Measurements from ENCODE around the gene OPRL1. TPM values are rescaled to one million over a fixed set of nuclear protein-coding genes. Genes with fewer than 3 reads are reported as not detected.

The OPRL1 gene
- total RNA-seq, 1 experiment from 2014 or later: 1.5 TPM

GRCh38 chr20:64037199-64037497 lies 42.7 kb upstream of the OPRL1 start:
- POLR2A ChIA-PET (ENCODE audit: unreplicated experiment): no interaction called here
- H2AFZ ChIP-seq: no peak overlapping the region
- no peak for DNase-seq
- H3K4me2 ChIP-seq: no peak overlapping the region
- no peaks in the 10 kb centered on the region for H3K79me2 ChIP-seq (ENCODE audit: low read depth)
- TF ChIP-seq, protein P1, sequence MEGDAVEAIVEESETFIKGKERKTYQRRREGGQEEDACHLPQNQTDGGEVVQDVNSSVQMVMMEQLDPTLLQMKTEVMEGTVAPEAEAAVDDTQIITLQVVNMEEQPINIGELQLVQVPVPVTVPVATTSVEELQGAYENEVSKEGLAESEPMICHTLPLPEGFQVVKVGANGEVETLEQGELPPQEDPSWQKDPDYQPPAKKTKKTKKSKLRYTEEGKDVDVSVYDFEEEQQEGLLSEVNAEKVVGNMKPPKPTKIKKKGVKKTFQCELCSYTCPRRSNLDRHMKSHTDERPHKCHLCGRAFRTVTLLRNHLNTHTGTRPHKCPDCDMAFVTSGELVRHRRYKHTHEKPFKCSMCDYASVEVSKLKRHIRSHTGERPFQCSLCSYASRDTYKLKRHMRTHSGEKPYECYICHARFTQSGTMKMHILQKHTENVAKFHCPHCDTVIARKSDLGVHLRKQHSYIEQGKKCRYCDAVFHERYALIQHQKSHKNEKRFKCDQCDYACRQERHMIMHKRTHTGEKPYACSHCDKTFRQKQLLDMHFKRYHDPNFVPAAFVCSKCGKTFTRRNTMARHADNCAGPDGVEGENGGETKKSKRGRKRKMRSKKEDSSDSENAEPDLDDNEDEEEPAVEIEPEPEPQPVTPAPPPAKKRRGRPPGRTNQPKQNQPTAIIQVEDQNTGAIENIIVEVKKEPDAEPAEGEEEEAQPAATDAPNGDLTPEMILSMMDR (conservative IDR thresholded peaks at IDR 0.05): no peak
- no peak for TF ChIP-seq EZH2 (IDR thresholded peaks at IDR 0.05; ENCODE audit: low read depth)
- no peak overlapping the region for H3K4me3 ChIP-seq
- peaks cover 13% of the 10 kb centered on the region; the same call in 1 of the 2 replicates for H3K4me1 ChIP-seq (replicated peaks; ENCODE audit: insufficient read depth)
- H3K27me3 ChIP-seq (ENCODE audit: insufficient read depth, low read depth): peaks cover 17% of the 10 kb centered on the region; the same call in 1 of the 2 replicates
- no peak overlapping the region for H3K27ac ChIP-seq
- peaks cover 25% of the 10 kb centered on the region; the same call in 1 of the 2 replicates for H3F3A ChIP-seq (ENCODE audit: insufficient read depth, low read depth)
- H3K9me2 ChIP-seq (ENCODE audit: insufficient read depth): no peaks in the 10 kb centered on the region
- BruUV-seq (replicated peaks): no TSS peak
- H3K9me3 ChIP-seq (ENCODE audit: insufficient read depth, low read depth): no peaks in the 10 kb centered on the region
- no peaks in the 10 kb centered on the region for H3K36me3 ChIP-seq (ENCODE audit: low read depth)
- CTCF ChIA-PET: no interaction called here
- intact Hi-C loops (cut with micrococcal nuclease; ENCODE audit: unreplicated experiment): no loop called here
- H4K20me1 ChIP-seq (ENCODE audit: insufficient read depth): peaks cover 9% of the 10 kb centered on the region; the same call in 1 of the 2 replicates

GRCh38 chr20:64037498-64038213 lies 42.2 kb upstream of the OPRL1 start:
- Histone ChIP-seq H3F3A (ENCODE audit: insufficient read depth, low read depth) (peaks cover 25% of the 10 kb centered on the region; the same call in 1 of the 2 replicates), H3K27ac (no peak overlapping the region), H3K9me3 (ENCODE audit: insufficient read depth, low read depth) (no peaks in the 10 kb centered on the region), H3K27me3 (ENCODE audit: insufficient read depth, low read depth) (peaks cover 20% of the 10 kb centered on the region; the same call in 1 of the 2 replicates), H2AFZ (no peak overlapping the region), H3K4me2 (peak overlapping the region; percentile 97), H3K4me1 (replicated peaks; ENCODE audit: insufficient read depth) (peaks cover 13% of the 10 kb centered on the region; the same call in 1 of the 2 replicates), H3K36me3 (ENCODE audit: low read depth) (no peaks in the 10 kb centered on the region), H4K20me1 (ENCODE audit: insufficient read depth) (0 out of 2 replicates have a peak, but pooled peaks cover 4% of the 10 kb centered on the region), H3K79me2 (ENCODE audit: low read depth) (no peaks in the 10 kb centered on the region), H3K9me2 (ENCODE audit: insufficient read depth) (no peaks in the 10 kb centered on the region), H3K4me3 (peak overlapping the region; percentile 96; the same call in 1 of the 2 replicates)
- POLR2A ChIA-PET (ENCODE audit: unreplicated experiment): interaction anchor here (0.6 to 0.7 kb wide), 2 partner anchors 330 to 470 kb away, joined by 5 read pairs; partner anchors contain the start of genes ARFRP1 and ZGPAT
- BruUV-seq (replicated peaks): no TSS peak
- intact Hi-C loops (cut with micrococcal nuclease; ENCODE audit: unreplicated experiment): loop anchor here (2.0 kb wide), 1 partner anchor 25 kb away; the partner anchor contains the start of gene TCEA2
- CTCF ChIA-PET: interaction anchor here (0.7 to 1.2 kb wide), 3 partner anchors 32 to 500 kb away, joined by 3 to 8 read pairs (median 7); no protein-coding TSS in a partner anchor
- no peak for DNase-seq
- TF ChIP-seq, protein P1 (conservative IDR thresholded peaks at IDR 0.05): no peak
- TF ChIP-seq EZH2 (IDR thresholded peaks at IDR 0.05; ENCODE audit: low read depth): no peak

DNA sequence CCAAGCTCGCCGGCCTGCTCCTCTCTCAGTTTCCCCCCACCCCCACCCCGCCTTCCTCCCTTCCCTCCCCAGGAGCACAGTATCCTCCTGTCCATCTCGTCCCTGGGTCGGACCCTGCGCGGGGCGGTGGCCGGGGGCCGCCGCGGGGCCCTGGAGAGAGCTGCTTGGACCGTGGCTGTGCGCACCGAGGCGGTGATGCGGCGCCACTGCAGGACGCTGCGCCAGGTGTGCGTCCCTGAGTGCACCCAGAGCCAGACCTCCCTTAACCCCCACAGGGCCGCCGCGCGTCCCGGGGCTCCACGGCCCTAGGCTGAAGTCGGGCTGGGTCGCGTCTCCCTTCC lies 41.7 kb upstream of the OPRL1 start:
- Histone ChIP-seq H3K36me3 (ENCODE audit: low read depth) (no peaks in the 10 kb centered on the region), H3K27me3 (ENCODE audit: insufficient read depth, low read depth) (peaks cover 20% of the 10 kb centered on the region; the same call in 1 of the 2 replicates), H3K4me1 (replicated peaks; ENCODE audit: insufficient read depth) (peaks cover 13% of the 10 kb centered on the region; the same call in 1 of the 2 replicates), H2AFZ (0 out of 2 replicates have a peak overlapping the region, but pooled peaks have one; percentile 97), H3K27ac (no peak overlapping the region), H3K79me2 (ENCODE audit: low read depth) (no peaks in the 10 kb centered on the region), H3K4me3 (peak overlapping the region; percentile 96), H3K9me3 (ENCODE audit: insufficient read depth, low read depth) (no peaks in the 10 kb centered on the region), H3K4me2 (peak overlapping the region; percentile 97), H3K9me2 (ENCODE audit: insufficient read depth) (no peaks in the 10 kb centered on the region), H3F3A (ENCODE audit: insufficient read depth, low read depth) (peaks cover 25% of the 10 kb centered on the region; the same call in 1 of the 2 replicates), H4K20me1 (ENCODE audit: insufficient read depth) (0 out of 2 replicates have a peak, but pooled peaks cover 4% of the 10 kb centered on the region)
- no peak for TF ChIP-seq EZH2 (IDR thresholded peaks at IDR 0.05; ENCODE audit: low read depth)
- TF ChIP-seq, protein P1 (conservative IDR thresholded peaks at IDR 0.05): no peak
- POLR2A ChIA-PET (ENCODE audit: unreplicated experiment): interaction anchor here (0.6 to 1.4 kb wide), 5 partner anchors 28 to 470 kb away, joined by 5 to 6 read pairs (median 5); partner anchors contain the start of genes ARFRP1, PRPF6 and ZGPAT
- BruUV-seq (replicated peaks): no TSS peak
- no peak for DNase-seq
- CTCF ChIA-PET: interaction anchor here (0.7 to 1.6 kb wide), 6 partner anchors 22 to 500 kb away, joined by 3 to 8 read pairs (median 4); no protein-coding TSS in a partner anchor
- intact Hi-C loops (cut with micrococcal nuclease; ENCODE audit: unreplicated experiment): loop anchor here (2.0 kb wide), 1 partner anchor 25 kb away; the partner anchor contains the start of gene TCEA2

All from PC-9 (cell line).